Liver (tissue), 9 donors: ENCODE data around the gene APOBEC3A. TPM values are rescaled to one million over a fixed set of nuclear protein-coding genes. Genes with fewer than 3 reads are reported as not detected.

Experiments used
- DNase-seq: peaks from one replicate; pipeline ENCODE4 v3.0.0-alpha.2; 2017; ENCODE audit warnings: low spot score
- H3K27ac ChIP-seq, 2 donors: one replicate each; pipeline ENCODE4 v1.7.0; 2013; ENCODE audit warnings: inconsistent platforms in 2 of 2, low read length in 2 of 2, control low read depth in 1 of 2, low read depth in 1 of 2, mild to moderate bottlenecking in 1 of 2
- H3K27me3 ChIP-seq, 4 donors: one replicate each; pipeline versions ENCODE4 v1.6.1 to v1.7.0; 2013; ENCODE audit warnings: low read length in 3 of 4, inconsistent platforms in 1 of 4, mild to moderate bottlenecking in 1 of 4, moderate library complexity in 1 of 4; ENCODE audit not compliant: control insufficient read depth in 4 of 4, insufficient read depth in 4 of 4
- H3K36me3 ChIP-seq, 4 donors: one replicate each; pipeline versions ENCODE4 v1.6.1 to v1.7.0; 2013; ENCODE audit warnings: low read length in 3 of 4, mild to moderate bottlenecking in 3 of 4, low read depth in 1 of 4, moderate library complexity in 1 of 4; ENCODE audit not compliant: control insufficient read depth in 4 of 4, insufficient read depth in 3 of 4
- H3K4me1 ChIP-seq, 4 donors: one replicate each; pipeline versions ENCODE4 v1.6.1 to v1.7.0; 2013; ENCODE audit warnings: low read length in 3 of 4, mild to moderate bottlenecking in 3 of 4, moderate library complexity in 1 of 4; ENCODE audit not compliant: control insufficient read depth in 4 of 4, insufficient read depth in 4 of 4
- H3K4me3 ChIP-seq, 3 donors: one replicate each; pipeline versions ENCODE4 v1.6.1 to v1.7.0; 2013; ENCODE audit warnings: low read length in 3 of 3, control low read depth in 1 of 3, low read depth in 1 of 3, mild to moderate bottlenecking in 1 of 3
- H3K9ac ChIP-seq, 2 donors: one replicate each; pipeline ENCODE4 v1.7.0; 2013; ENCODE audit warnings: low read length in 2 of 2, mild to moderate bottlenecking in 2 of 2, moderate library complexity in 2 of 2, control low read depth in 1 of 2, low read depth in 1 of 2
- H3K9me3 ChIP-seq, 4 donors: one replicate each; pipeline versions ENCODE4 v1.6.1 to v1.7.0; 2013; ENCODE audit warnings: low read length in 3 of 4; ENCODE audit not compliant: control insufficient read depth in 4 of 4
- EGR1 ChIP-seq, 2 donors: IDR thresholded peaks; 2 replicates each; pipeline ENCODE4 v1.6.1; 2016 to 2018; ENCODE audit warnings: antibody characterized with exemption in 2 of 2, low read depth in 2 of 2
- FOXA2 ChIP-seq: IDR thresholded peaks from 2 replicates; pipeline ENCODE4 v1.6.1; 2016; ENCODE audit warnings: antibody characterized with exemption
- GABPA ChIP-seq, 2 donors: IDR thresholded peaks in 1 of 2; conservative IDR thresholded peaks in 1 of 2; 2 replicates each; pipeline ENCODE4 v1.6.1; 2016; ENCODE audit warnings: antibody characterized with exemption in 2 of 2, mild to moderate bottlenecking in 1 of 2, moderate library complexity in 1 of 2
- HNF4A ChIP-seq, 2 donors: conservative IDR thresholded peaks; 2 replicates each; pipeline ENCODE4 v1.6.1; 2016; ENCODE audit warnings: antibody characterized with exemption in 2 of 2, mild to moderate bottlenecking in 2 of 2
- HNF4G ChIP-seq: IDR thresholded peaks from 2 replicates; pipeline ENCODE4 v1.6.1; 2016; ENCODE audit warnings: antibody characterized with exemption
- JUND ChIP-seq, 2 donors: IDR thresholded peaks; 2 replicates each; pipeline ENCODE4 v1.6.1; 2016; ENCODE audit warnings: antibody characterized with exemption in 2 of 2
- REST ChIP-seq: IDR thresholded peaks from 2 replicates; pipeline ENCODE4 v1.6.1; 2016; ENCODE audit warnings: antibody characterized with exemption, mild to moderate bottlenecking
- RXRA ChIP-seq, 2 donors: IDR thresholded peaks; 2 replicates each; pipeline ENCODE4 v1.6.1; 2017 to 2018; ENCODE audit warnings: antibody characterized with exemption in 2 of 2, mild to moderate bottlenecking in 1 of 2
- TAF1 ChIP-seq: conservative IDR thresholded peaks from 2 replicates; pipeline ENCODE4 v1.6.1; 2016; ENCODE audit warnings: antibody characterized with exemption, mild to moderate bottlenecking
- YY1 ChIP-seq: IDR thresholded peaks from 2 replicates; pipeline ENCODE4 v1.6.1; 2016; ENCODE audit warnings: antibody characterized with exemption, mild to moderate bottlenecking
- WGBS: extraction: QIAGEN DNeasy Blood & Tissue Kit; methylation state at CpG from one replicate; pipeline ENCODE4 v1.1.7; 2013; 5-methylcytosine and 5-hydroxymethylcytosine counted together
- polyA plus RNA-seq, 2 donors: library from polyadenylated mRNA; stranded (reverse) in 1 of 2; unstranded in 1 of 2; fragments of 200-250 nt in 1 of 2; fragments of >200 nt in 1 of 2; fragmentation: Nextera tagmentation in 1 of 2; extraction: Ambion mirVana in 1 of 2; gene quantifications; one replicate each; pipeline versions ENCODE4 v1.2.1 to v1.2.3, GENCODE V29; 2013 to 2015
- total RNA-seq, 2 donors: library from RNA; depleted of rRNA; stranded (reverse); fragments of >200 nt; gene quantifications; one replicate each; pipeline ENCODE4 v1.2.3, GENCODE V29; 2014
- TF ChIP-seq, protein P1 (sequence below): fragments of 150-350 bp; IDR thresholded peaks from 2 replicates; pipeline ENCODE4 v1.5.1; 2017; ENCODE audit warnings: improper control_type of control experiment, low read depth, low read length; ENCODE audit not compliant: missing input control
- TF ChIP-seq, protein P2 (sequence below): IDR thresholded peaks from 2 replicates; pipeline ENCODE4 v1.6.1; 2016; ENCODE audit warnings: antibody characterized with exemption
- donor health status: healthy.
- donor health status: healthy.
- donor health status: healthy.
- donor health status: healthy.
- donor health status: healthy.

The APOBEC3A gene
- total and polyA plus RNA-seq, 4 donors, result 0.26 to 8.7 (median 4.6) TPM

DNA sequence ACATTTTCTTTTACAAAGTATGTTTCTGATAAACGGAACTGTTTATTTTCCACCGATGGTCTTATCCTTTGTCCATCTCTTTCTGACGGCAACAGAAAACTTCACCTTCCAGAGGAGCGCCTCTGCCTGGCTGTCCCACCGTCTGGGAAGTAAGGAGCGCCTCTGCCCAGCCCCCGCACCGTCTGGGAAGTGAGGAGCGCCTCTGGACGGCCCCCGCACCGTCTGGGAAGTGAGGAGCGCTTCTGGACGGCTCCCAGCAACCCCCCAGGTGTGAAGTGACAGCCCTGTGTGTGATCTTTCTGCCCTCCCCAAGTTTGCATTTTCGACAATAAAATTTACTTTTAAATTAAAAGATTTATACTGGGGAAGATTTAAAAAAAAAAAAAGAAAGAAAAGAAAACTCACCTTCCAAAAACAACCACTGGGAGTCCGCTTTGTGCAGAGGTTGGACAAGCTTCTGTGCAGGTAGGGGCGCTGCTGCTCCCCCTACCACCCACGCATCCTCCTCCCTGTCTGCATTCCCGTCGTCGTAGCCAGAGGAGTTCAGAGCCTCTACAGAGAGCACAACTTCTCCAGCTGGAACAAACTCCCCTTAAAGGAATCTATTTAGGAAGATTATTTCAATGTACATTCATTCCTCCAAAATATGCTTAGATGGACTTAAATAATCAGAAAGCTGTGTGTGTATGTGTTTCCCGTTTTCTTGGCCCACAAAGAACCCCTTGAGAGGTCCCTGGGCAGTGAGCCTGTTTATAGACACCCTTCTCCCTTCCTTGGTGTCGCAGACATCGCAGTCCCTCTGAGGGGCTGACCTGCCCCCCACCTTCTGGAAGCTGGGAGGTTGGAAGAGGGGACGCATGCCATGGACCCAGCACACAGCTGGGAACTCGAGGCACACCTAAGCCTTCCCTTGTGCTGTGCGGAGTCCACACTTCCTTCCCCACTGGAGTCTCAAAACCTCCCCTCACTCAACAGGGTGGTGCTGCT lies 23.9 kb downstream of the APOBEC3A start:
- Histone ChIP-seq H3K9ac (no peak overlapping the region), H3K4me1 (peaks cover 0 to 4% (median 0%) of the 10 kb centered on the region in 4 donors), H3K27me3 (no peaks in the 10 kb centered on the region), H3K27ac (no peak overlapping the region), H3K4me3 (peak overlapping the region in 2 of 3 donors; percentile 43 to 46), H3K36me3 (no peaks in the 10 kb centered on the region), H3K9me3 (no peaks in the 10 kb centered on the region)
- no peak for DNase-seq
- WGBS, result 42% methylated on average over 27 of the region's 27 CpGs
- TF ChIP-seq HNF4G, result no peak
- peak; percentile 76 to 82 for TF ChIP-seq EGR1 (IDR thresholded peaks at IDR 0.05; ENCODE audit: low read depth in 2 of 2)
- TF ChIP-seq, protein P1, sequence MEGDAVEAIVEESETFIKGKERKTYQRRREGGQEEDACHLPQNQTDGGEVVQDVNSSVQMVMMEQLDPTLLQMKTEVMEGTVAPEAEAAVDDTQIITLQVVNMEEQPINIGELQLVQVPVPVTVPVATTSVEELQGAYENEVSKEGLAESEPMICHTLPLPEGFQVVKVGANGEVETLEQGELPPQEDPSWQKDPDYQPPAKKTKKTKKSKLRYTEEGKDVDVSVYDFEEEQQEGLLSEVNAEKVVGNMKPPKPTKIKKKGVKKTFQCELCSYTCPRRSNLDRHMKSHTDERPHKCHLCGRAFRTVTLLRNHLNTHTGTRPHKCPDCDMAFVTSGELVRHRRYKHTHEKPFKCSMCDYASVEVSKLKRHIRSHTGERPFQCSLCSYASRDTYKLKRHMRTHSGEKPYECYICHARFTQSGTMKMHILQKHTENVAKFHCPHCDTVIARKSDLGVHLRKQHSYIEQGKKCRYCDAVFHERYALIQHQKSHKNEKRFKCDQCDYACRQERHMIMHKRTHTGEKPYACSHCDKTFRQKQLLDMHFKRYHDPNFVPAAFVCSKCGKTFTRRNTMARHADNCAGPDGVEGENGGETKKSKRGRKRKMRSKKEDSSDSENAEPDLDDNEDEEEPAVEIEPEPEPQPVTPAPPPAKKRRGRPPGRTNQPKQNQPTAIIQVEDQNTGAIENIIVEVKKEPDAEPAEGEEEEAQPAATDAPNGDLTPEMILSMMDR, result peak; percentile 39
- TF ChIP-seq JUND (IDR thresholded peaks at IDR 0.05), result no peak
- TF ChIP-seq HNF4A (conservative IDR thresholded peaks at IDR 0.05), result no peak
- no peak for TF ChIP-seq REST
- no peak for TF ChIP-seq RXRA (IDR thresholded peaks at IDR 0.05)
- TF ChIP-seq YY1, result no peak
- TF ChIP-seq TAF1, result no peak
- no peak for TF ChIP-seq FOXA2
- TF ChIP-seq GABPA (IDR thresholded peaks at IDR 0.05 in 1 of 2, conservative IDR thresholded peaks at IDR 0.05 in 1 of 2), result no peak
- TF ChIP-seq, protein P2, sequence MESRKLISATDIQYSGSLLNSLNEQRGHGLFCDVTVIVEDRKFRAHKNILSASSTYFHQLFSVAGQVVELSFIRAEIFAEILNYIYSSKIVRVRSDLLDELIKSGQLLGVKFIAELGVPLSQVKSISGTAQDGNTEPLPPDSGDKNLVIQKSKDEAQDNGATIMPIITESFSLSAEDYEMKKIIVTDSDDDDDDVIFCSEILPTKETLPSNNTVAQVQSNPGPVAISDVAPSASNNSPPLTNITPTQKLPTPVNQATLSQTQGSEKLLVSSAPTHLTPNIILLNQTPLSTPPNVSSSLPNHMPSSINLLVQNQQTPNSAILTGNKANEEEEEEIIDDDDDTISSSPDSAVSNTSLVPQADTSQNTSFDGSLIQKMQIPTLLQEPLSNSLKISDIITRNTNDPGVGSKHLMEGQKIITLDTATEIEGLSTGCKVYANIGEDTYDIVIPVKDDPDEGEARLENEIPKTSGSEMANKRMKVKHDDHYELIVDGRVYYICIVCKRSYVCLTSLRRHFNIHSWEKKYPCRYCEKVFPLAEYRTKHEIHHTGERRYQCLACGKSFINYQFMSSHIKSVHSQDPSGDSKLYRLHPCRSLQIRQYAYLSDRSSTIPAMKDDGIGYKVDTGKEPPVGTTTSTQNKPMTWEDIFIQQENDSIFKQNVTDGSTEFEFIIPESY, result no peak
